HG03354 (cell line): ENCODE measurements around the gene ACCSL.

Experiments
- ATAC-seq: cut with Tn5 transposase; IDR thresholded peaks from one replicate; pipeline ENCODE4 v1.9.1; 2021; ENCODE audit warnings: mild to moderate bottlenecking; ENCODE audit not compliant: unreplicated experiment, poor library complexity, severe bottlenecking

The ACCSL gene

GRCh38 chr11:44088871-44089270, 41.1 kb downstream of the ACCSL start:
- ATAC-seq, result no peak

GRCh38 chr11:44090539-44090938, 42.8 kb downstream of the ACCSL start:
- ATAC-seq, result no peak

GRCh38 chr11:44094260-44094868, 46.6 kb downstream of the ACCSL start:
- peak; percentile 42 for ATAC-seq

- peak; percentile 96 for ATAC-seq
These were observed 48.0 kb downstream of the ACCSL start, which contains the start of gene EXT2 for GRCh38 chr11:44095506-44096359. Gene EXT2, plus strand, starts transcription at chr11:44095678. Its CDS starts 12,035 bp downstream, at chr11:44107713.

GRCh38 chr11:44096360-44097185, 48.8 kb downstream of the ACCSL start:
- ATAC-seq, result peak; percentile 7

GRCh38 chr11:44097821-44098220, 50.0 kb downstream of the ACCSL start:
- ATAC-seq, result no peak

GRCh38 chr11:44101098-44101497, 53.3 kb downstream of the ACCSL start:
- ATAC-seq, result no peak

GRCh38 chr11:44104481-44105294, 56.9 kb downstream of the ACCSL start:
- no peak for ATAC-seq

GRCh38 chr11:44108260-44108659, 60.5 kb downstream of the ACCSL start:
- ATAC-seq, result no peak
